CD4-positive, alpha-beta T cell treated with Interferon gamma for 1 hour (primary cell): Measurements from ENCODE around the gene EPB41L4B.

Experiments used
- DNase-seq: peaks from one replicate; pipeline ENCODE4 v3.0.0-alpha.2; 2020

Gene EPB41L4B

GRCh38 chr9:109319626-109320241 is 1.1 kb downstream of the EPB41L4B start:
- no peak for DNase-seq

GRCh38 chr9:109319017-109319625 is 1.7 kb downstream of the EPB41L4B start:
- no peak for DNase-seq

- DNase-seq = no peak
These were observed 2.7 kb downstream of the EPB41L4B start for GRCh38 chr9:109317979-109318741.

- no peak for DNase-seq
These were observed 3.4 kb downstream of the EPB41L4B start for GRCh38 chr9:109317311-109317978.

GRCh38 chr9:109316207-109316640 is 4.6 kb downstream of the EPB41L4B start:
- no peak for DNase-seq

- DNase-seq = no peak
These were observed 5.2 kb downstream of the EPB41L4B start for GRCh38 chr9:109315480-109316206.

- no peak for DNase-seq
These were observed 6.8 kb downstream of the EPB41L4B start for GRCh38 chr9:109314011-109314531.

GRCh38 chr9:109313351-109313750 is 7.5 kb downstream of the EPB41L4B start:
- no peak for DNase-seq

GRCh38 chr9:109312783-109313182 is 8.1 kb downstream of the EPB41L4B start:
- DNase-seq = no peak

- no peak for DNase-seq
These were observed 9.1 kb downstream of the EPB41L4B start for GRCh38 chr9:109311731-109312130.

GRCh38 chr9:109311286-109311685 is 9.6 kb downstream of the EPB41L4B start:
- DNase-seq = no peak

GRCh38 chr9:109310486-109310901 is 10.4 kb downstream of the EPB41L4B start:
- DNase-seq = no peak

- DNase-seq = no peak
These were observed 11.6 kb downstream of the EPB41L4B start for GRCh38 chr9:109309282-109309681.

GRCh38 chr9:109307380-109308240 is 13.2 kb downstream of the EPB41L4B start:
- no peak for DNase-seq

GRCh38 chr9:109305801-109306200 is 15.1 kb downstream of the EPB41L4B start:
- no peak for DNase-seq

GRCh38 chr9:109304347-109304746 is 16.5 kb downstream of the EPB41L4B start:
- DNase-seq = no peak

- DNase-seq = no peak
These were observed 17.0 kb downstream of the EPB41L4B start for GRCh38 chr9:109303900-109304299.

GRCh38 chr9:109302606-109303005 is 18.3 kb downstream of the EPB41L4B start:
- DNase-seq = no peak

- DNase-seq = no peak
These were observed 19.8 kb downstream of the EPB41L4B start for GRCh38 chr9:109301012-109301411.

- no peak for DNase-seq
These were observed 21.0 kb downstream of the EPB41L4B start for GRCh38 chr9:109299891-109300290.

GRCh38 chr9:109297899-109298298 is 23.0 kb downstream of the EPB41L4B start:
- no peak for DNase-seq
